ENCODE results near the gene DHRS13.

GRCh38 chr17:28881533-28882056 is 21.3 kb downstream of the DHRS13 start:
- TF ChIP-seq CTCF (IDR thresholded peaks at IDR 0.05): no peak
- TF ChIP-seq POLR2A (IDR thresholded peaks at IDR 0.05): no peak
